Measurements from ENCODE around the gene HADHB. TPM values are rescaled to one million over a fixed set of nuclear protein-coding genes. Genes with fewer than 3 reads are reported as not detected.
A peak's percentile ranks its signal among the peaks of the same experiment; 100 is the strongest.

Gene HADHB
- total RNA-seq, 1 experiment from 2014 or later = 48.8 TPM

- Histone ChIP-seq H3K4me1 (ENCODE audit: low read length) (peaks cover 24% of the 10 kb centered on the region), H3K9ac (ENCODE audit: low read length) (no peak overlapping the region), H3K4me2 (ENCODE audit: low read depth, low read length, poor library complexity, severe bottlenecking) (no peak overlapping the region), H3K27ac (ENCODE audit: low read length) (no peak overlapping the region), H3K4me3 (ENCODE audit: low read length) (no peak overlapping the region), H3K9me2 (replicated peaks; ENCODE audit: insufficient read depth, low read length) (no peaks in the 10 kb centered on the region), H3K36me3 (ENCODE audit: insufficient read depth, low read length) (peaks cover 22% of the 10 kb centered on the region), H3K27me3 (ENCODE audit: low read length) (no peaks in the 10 kb centered on the region), H4K20me1 (ENCODE audit: insufficient read depth, low read depth, low read length) (no peaks in the 10 kb centered on the region), H3K79me2 (ENCODE audit: low read length) (peaks cover 45% of the 10 kb centered on the region), H3K9me3 (ENCODE audit: low read length) (no peaks in the 10 kb centered on the region), H2AFZ (ENCODE audit: low read length) (no peak overlapping the region)
- no peak for DNase-seq
Measured at GRCh38 chr2:26237868-26238267, 6.9 kb upstream of the HADHB start.

GRCh38 chr2:26238311-26238958 is 6.3 kb upstream of the HADHB start:
- Histone ChIP-seq H4K20me1 (ENCODE audit: insufficient read depth, low read depth, low read length) (no peaks in the 10 kb centered on the region), H3K79me2 (ENCODE audit: low read length) (peaks cover 51% of the 10 kb centered on the region), H2AFZ (ENCODE audit: low read length) (no peak overlapping the region), H3K4me1 (ENCODE audit: low read length) (peaks cover 28% of the 10 kb centered on the region), H3K4me3 (ENCODE audit: low read length) (no peak overlapping the region), H3K9ac (ENCODE audit: low read length) (no peak overlapping the region), H3K9me3 (ENCODE audit: low read length) (no peaks in the 10 kb centered on the region), H3K9me2 (replicated peaks; ENCODE audit: insufficient read depth, low read length) (no peaks in the 10 kb centered on the region), H3K4me2 (ENCODE audit: low read depth, low read length, poor library complexity, severe bottlenecking) (no peak overlapping the region), H3K27ac (ENCODE audit: low read length) (no peak overlapping the region), H3K27me3 (ENCODE audit: low read length) (no peaks in the 10 kb centered on the region), H3K36me3 (ENCODE audit: insufficient read depth, low read length) (peaks cover 17% of the 10 kb centered on the region; the same call in 1 of the 2 replicates)
- DNase-seq = no peak

GRCh38 chr2:26241928-26242436 is 2.8 kb upstream of the HADHB start:
- no peaks in the 10 kb centered on the region; the same call in 1 of the 2 replicates for H4K20me1 ChIP-seq (ENCODE audit: insufficient read depth, low read depth, low read length)
- peaks cover 83% of the 10 kb centered on the region for H3K79me2 ChIP-seq (ENCODE audit: low read length)
- no peaks in the 10 kb centered on the region for H3K9me3 ChIP-seq (ENCODE audit: low read length)
- H3K4me1 ChIP-seq (ENCODE audit: low read length) = peaks cover 45% of the 10 kb centered on the region
- H3K9me2 ChIP-seq (replicated peaks; ENCODE audit: insufficient read depth, low read length) = no peaks in the 10 kb centered on the region
- H3K9ac ChIP-seq (ENCODE audit: low read length) = peak overlapping the region; percentile 29
- H3K27me3 ChIP-seq (ENCODE audit: low read length) = no peaks in the 10 kb centered on the region
- peak overlapping the region; percentile 95 for H3K4me3 ChIP-seq (ENCODE audit: low read length)
- H3K36me3 ChIP-seq (ENCODE audit: insufficient read depth, low read length) = peaks cover 14% of the 10 kb centered on the region; the same call in 1 of the 2 replicates
- peak overlapping the region; percentile 81 for H3K27ac ChIP-seq (ENCODE audit: low read length)
- peak overlapping the region; percentile 95 for H3K4me2 ChIP-seq (ENCODE audit: low read depth, low read length, poor library complexity, severe bottlenecking)
- no peak overlapping the region for H2AFZ ChIP-seq (ENCODE audit: low read length)
- DNase-seq = no peak

GRCh38 chr2:26243470-26244308 is 1.1 kb upstream of the HADHB start:
- H3K4me2 ChIP-seq (ENCODE audit: low read depth, low read length, poor library complexity, severe bottlenecking) = peak overlapping the region; percentile 95
- H3K4me3 ChIP-seq (ENCODE audit: low read length) = peak overlapping the region; percentile 95
- H3K27me3 ChIP-seq (ENCODE audit: low read length) = no peaks in the 10 kb centered on the region
- H4K20me1 ChIP-seq (ENCODE audit: insufficient read depth, low read depth, low read length) = no peaks in the 10 kb centered on the region; the same call in 1 of the 2 replicates
- H2AFZ ChIP-seq (ENCODE audit: low read length) = 0 out of 2 replicates have a peak overlapping the region, but pooled peaks have one; percentile 39
- H3K4me1 ChIP-seq (ENCODE audit: low read length) = peaks cover 56% of the 10 kb centered on the region
- H3K27ac ChIP-seq (ENCODE audit: low read length) = peak overlapping the region; percentile 81
- H3K9me3 ChIP-seq (ENCODE audit: low read length) = no peaks in the 10 kb centered on the region
- peak; percentile 68 for DNase-seq
- H3K9me2 ChIP-seq (replicated peaks; ENCODE audit: insufficient read depth, low read length) = no peaks in the 10 kb centered on the region
- H3K36me3 ChIP-seq (ENCODE audit: insufficient read depth, low read length) = no peaks in the 10 kb centered on the region
- peaks cover 95% of the 10 kb centered on the region for H3K79me2 ChIP-seq (ENCODE audit: low read length)
- peak overlapping the region; percentile 89 for H3K9ac ChIP-seq (ENCODE audit: low read length)

- peak; percentile 77 for DNase-seq
- Histone ChIP-seq H3K27me3 (ENCODE audit: low read length) (no peaks in the 10 kb centered on the region), H3K4me3 (ENCODE audit: low read length) (peak overlapping the region; percentile 95), H3K4me1 (ENCODE audit: low read length) (peaks cover 56% of the 10 kb centered on the region), H3K9me2 (replicated peaks; ENCODE audit: insufficient read depth, low read length) (no peaks in the 10 kb centered on the region), H2AFZ (ENCODE audit: low read length) (peak overlapping the region; percentile 82), H3K4me2 (ENCODE audit: low read depth, low read length, poor library complexity, severe bottlenecking) (peak overlapping the region; percentile 95), H3K9me3 (ENCODE audit: low read length) (no peaks in the 10 kb centered on the region), H4K20me1 (ENCODE audit: insufficient read depth, low read depth, low read length) (no peaks in the 10 kb centered on the region; the same call in 1 of the 2 replicates), H3K27ac (ENCODE audit: low read length) (peak overlapping the region; percentile 81), H3K9ac (ENCODE audit: low read length) (peak overlapping the region; percentile 89), H3K36me3 (ENCODE audit: insufficient read depth, low read length) (no peaks in the 10 kb centered on the region), H3K79me2 (ENCODE audit: low read length) (peaks cover 96% of the 10 kb centered on the region)
Measured at GRCh38 chr2:26245231-26245732, 543 bp downstream of the HADHB start.

GRCh38 chr2:26245810-26246209 is 1.1 kb downstream of the HADHB start:
- no peaks in the 10 kb centered on the region for H3K27me3 ChIP-seq (ENCODE audit: low read length)
- peak overlapping the region; percentile 89 for H3K9ac ChIP-seq (ENCODE audit: low read length)
- H3K4me1 ChIP-seq (ENCODE audit: low read length) = peaks cover 53% of the 10 kb centered on the region
- peak; percentile 70 for DNase-seq
- H2AFZ ChIP-seq (ENCODE audit: low read length) = no peak overlapping the region; the same call in 1 of the 2 replicates
- no peaks in the 10 kb centered on the region for H3K9me2 ChIP-seq (replicated peaks; ENCODE audit: insufficient read depth, low read length)
- H3K36me3 ChIP-seq (ENCODE audit: insufficient read depth, low read length) = no peaks in the 10 kb centered on the region
- no peaks in the 10 kb centered on the region; the same call in 1 of the 2 replicates for H4K20me1 ChIP-seq (ENCODE audit: insufficient read depth, low read depth, low read length)
- no peaks in the 10 kb centered on the region for H3K9me3 ChIP-seq (ENCODE audit: low read length)
- peaks cover 96% of the 10 kb centered on the region for H3K79me2 ChIP-seq (ENCODE audit: low read length)
- peak overlapping the region; percentile 95 for H3K4me3 ChIP-seq (ENCODE audit: low read length)
- peak overlapping the region; percentile 81 for H3K27ac ChIP-seq (ENCODE audit: low read length)
- H3K4me2 ChIP-seq (ENCODE audit: low read depth, low read length, poor library complexity, severe bottlenecking) = peak overlapping the region; percentile 95

GRCh38 chr2:26246818-26247217 is 2.1 kb downstream of the HADHB start:
- Histone ChIP-seq H3K4me1 (ENCODE audit: low read length) (peaks cover 44% of the 10 kb centered on the region), H4K20me1 (ENCODE audit: insufficient read depth, low read depth, low read length) (no peaks in the 10 kb centered on the region; the same call in 1 of the 2 replicates), H3K9ac (ENCODE audit: low read length) (peak overlapping the region; percentile 89), H2AFZ (ENCODE audit: low read length) (no peak overlapping the region), H3K27me3 (ENCODE audit: low read length) (no peaks in the 10 kb centered on the region), H3K9me3 (ENCODE audit: low read length) (no peaks in the 10 kb centered on the region), H3K4me3 (ENCODE audit: low read length) (peak overlapping the region; percentile 95; the same call in 1 of the 2 replicates), H3K4me2 (ENCODE audit: low read depth, low read length, poor library complexity, severe bottlenecking) (peak overlapping the region; percentile 95), H3K27ac (ENCODE audit: low read length) (no peak overlapping the region), H3K9me2 (replicated peaks; ENCODE audit: insufficient read depth, low read length) (no peaks in the 10 kb centered on the region), H3K79me2 (ENCODE audit: low read length) (peaks cover 96% of the 10 kb centered on the region), H3K36me3 (ENCODE audit: insufficient read depth, low read length) (no peaks in the 10 kb centered on the region)
- no peak for DNase-seq

GRCh38 chr2:26249625-26250024 is 4.9 kb downstream of the HADHB start:
- no peak overlapping the region for H3K4me3 ChIP-seq (ENCODE audit: low read length)

More at GRCh38 chr2:26249625-26250024, 4.9 kb downstream of the HADHB start:
- DNase-seq = no peak
- Histone ChIP-seq H3K4me2 (ENCODE audit: low read depth, low read length, poor library complexity, severe bottlenecking) (no peak overlapping the region), H3K9me3 (ENCODE audit: low read length) (no peaks in the 10 kb centered on the region), H4K20me1 (ENCODE audit: insufficient read depth, low read depth, low read length) (no peaks in the 10 kb centered on the region; the same call in 1 of the 2 replicates), H3K4me1 (ENCODE audit: low read length) (peaks cover 39% of the 10 kb centered on the region), H3K27me3 (ENCODE audit: low read length) (no peaks in the 10 kb centered on the region), H3K79me2 (ENCODE audit: low read length) (peaks cover 95% of the 10 kb centered on the region), H3K27ac (ENCODE audit: low read length) (no peak overlapping the region), H3K9ac (ENCODE audit: low read length) (no peak overlapping the region), H3K36me3 (ENCODE audit: insufficient read depth, low read length) (no peaks in the 10 kb centered on the region), H2AFZ (ENCODE audit: low read length) (no peak overlapping the region), H3K9me2 (replicated peaks; ENCODE audit: insufficient read depth, low read length) (no peaks in the 10 kb centered on the region)

Data from Karpas-422 (cell line).